K562 (cell line): Measurements from ENCODE around the gene PTPRU. TPM values are rescaled to one million over a fixed set of nuclear protein-coding genes. Genes with fewer than 3 reads are reported as not detected.

Experiments used
- ARNT ChIP-seq, 2 experiments: fragments of 450-650 bp; IDR thresholded peaks; 2 replicates each; pipeline ENCODE4 v1.6.1; 2016; ENCODE audit warnings: mild to moderate bottlenecking in 1 of 2
- CREBBP ChIP-seq: IDR thresholded peaks from one replicate; pipeline ENCODE4 v1.6.1; 2012; ENCODE audit warnings: low read depth, mild to moderate bottlenecking, control low read depth, inconsistent platforms, low read length
- CXXC5 ChIP-seq: fragments of 250-450 bp; sonication (Bioruptor Pico); IDR thresholded peaks from 2 replicates; pipeline ENCODE4 v1.8.0; 2022; ENCODE audit warnings: inconsistent platforms, mild to moderate bottlenecking, moderate library complexity
- FOXK1 ChIP-seq: sonication (generic); formaldehyde crosslinking; IDR thresholded peaks from 2 replicates; pipeline ENCODE4 v1.8.0; 2022; ENCODE audit warnings: missing genetic modification reagents, mild to moderate bottlenecking, borderline replicate concordance
- HDAC3 ChIP-seq: fragments of 450-650 bp; IDR thresholded peaks from 2 replicates; pipeline ENCODE4 v1.6.1; 2018; ENCODE audit warnings: borderline replicate concordance, mild to moderate bottlenecking, moderate library complexity; ENCODE audit not compliant: partially characterized antibody
- MAFK ChIP-seq: IDR thresholded peaks from 2 replicates; pipeline ENCODE4 v1.6.1; 2011; ENCODE audit warnings: low read length, improper control_type of control experiment
- MCM7 ChIP-seq, 2 experiments: fragments of 450-650 bp; IDR thresholded peaks; 2 replicates each; pipeline ENCODE4 v1.6.1; 2016 to 2018
- RAD51 ChIP-seq: fragments of 450-650 bp; IDR thresholded peaks from 2 replicates; pipeline ENCODE4 v1.7.1; 2016; ENCODE audit warnings: low read depth, mild to moderate bottlenecking, borderline replicate concordance
- SIN3A ChIP-seq, 2 experiments: fragments of 150-350 bp in 1 of 2; IDR thresholded peaks; 2 replicates each; pipeline ENCODE4 v1.6.1; 2011 to 2016; ENCODE audit warnings: borderline replicate concordance in 2 of 2, low read depth in 2 of 2, low read length in 2 of 2, mild to moderate bottlenecking in 2 of 2, moderate library complexity in 2 of 2; ENCODE audit not compliant: control insufficient read depth in 1 of 2
- WHSC1 ChIP-seq: IDR thresholded peaks from one replicate; pipeline ENCODE4 v1.6.1; 2012; ENCODE audit warnings: low read length, control low read depth, inconsistent platforms
- ZNF140 ChIP-seq: fragments of 250-450 bp; sonication (Bioruptor Pico); IDR thresholded peaks from 2 replicates; pipeline ENCODE4 v1.8.0; 2021; ENCODE audit warnings: moderate library complexity, mild to moderate bottlenecking, inconsistent platforms
- ZNF586 ChIP-seq: fragments of 450-650 bp; formaldehyde crosslinking; conservative IDR thresholded peaks from 2 replicates; pipeline ENCODE4 v1.4.0; 2020; ENCODE audit warnings: mild to moderate bottlenecking, moderate library complexity
- ZNF668 ChIP-seq: fragments of 250-450 bp; sonication (Bioruptor Pico); IDR thresholded peaks from 2 replicates; pipeline ENCODE4 v1.8.0; 2022; ENCODE audit warnings: mild to moderate bottlenecking, inconsistent platforms
- ZNF780A ChIP-seq: fragments of 250-450 bp; sonication (Bioruptor Pico); IDR thresholded peaks from 2 replicates; pipeline ENCODE4 v1.5.0; 2021; ENCODE audit warnings: mild to moderate bottlenecking
- ZSCAN29 ChIP-seq: fragments of 450-650 bp; IDR thresholded peaks from 2 replicates; pipeline ENCODE4 v1.6.1; 2017
- polyA plus RNA-seq, 8 experiments: library from polyadenylated mRNA; depleted of rRNA in 4 of 8; stranded (reverse) in 5 of 8; unstranded in 3 of 8; fragments of >200 nt; fragmentation: Nextera tagmentation in 2 of 8; fragmentation: Illumina TruSeq in 1 of 8; extraction: Ambion mirVana in 2 of 8; extraction: Trizol in 1 of 8; gene quantifications; 2 replicates each; pipeline versions ENCODE4 v1.2.1 to v1.2.3, GENCODE V29; 2011 to 2014; ENCODE audit warnings: inconsistent platforms in 1 of 8, missing spikeins in 1 of 8
- total RNA-seq, 7 experiments: library from RNA; depleted of rRNA in 6 of 7; stranded (reverse); fragments of >200 nt in 6 of 7; fragmentation: Illumina TruSeq in 2 of 7; extraction: Trizol in 2 of 7; gene quantifications; 2 replicates each; pipeline versions ENCODE4 v1.2.1 to v1.2.3, GENCODE V29; 2011 to 2021; ENCODE audit warnings: low replicate concordance in 1 of 7
- TF ChIP-seq, protein P1 (sequence below): fragments of 200-600 bp; sonication (generic); IDR thresholded peaks from one replicate; pipeline ENCODE4 v1.6.1; 2012; ENCODE audit warnings: mild to moderate bottlenecking, low read depth, low read length, inconsistent platforms
- TF ChIP-seq, protein P2 (sequence below): fragments of 450-650 bp; IDR thresholded peaks from 2 replicates; pipeline ENCODE4 v1.6.1; 2017; ENCODE audit warnings: mild to moderate bottlenecking, moderate library complexity

The PTPRU gene
- total and polyA plus RNA-seq, 9 of the 15 experiments (the other 6 are each of a cell fraction or from before 2014, with no cell fraction given), result 0.01 to 2.9 (median 1.0) TPM

DNA sequence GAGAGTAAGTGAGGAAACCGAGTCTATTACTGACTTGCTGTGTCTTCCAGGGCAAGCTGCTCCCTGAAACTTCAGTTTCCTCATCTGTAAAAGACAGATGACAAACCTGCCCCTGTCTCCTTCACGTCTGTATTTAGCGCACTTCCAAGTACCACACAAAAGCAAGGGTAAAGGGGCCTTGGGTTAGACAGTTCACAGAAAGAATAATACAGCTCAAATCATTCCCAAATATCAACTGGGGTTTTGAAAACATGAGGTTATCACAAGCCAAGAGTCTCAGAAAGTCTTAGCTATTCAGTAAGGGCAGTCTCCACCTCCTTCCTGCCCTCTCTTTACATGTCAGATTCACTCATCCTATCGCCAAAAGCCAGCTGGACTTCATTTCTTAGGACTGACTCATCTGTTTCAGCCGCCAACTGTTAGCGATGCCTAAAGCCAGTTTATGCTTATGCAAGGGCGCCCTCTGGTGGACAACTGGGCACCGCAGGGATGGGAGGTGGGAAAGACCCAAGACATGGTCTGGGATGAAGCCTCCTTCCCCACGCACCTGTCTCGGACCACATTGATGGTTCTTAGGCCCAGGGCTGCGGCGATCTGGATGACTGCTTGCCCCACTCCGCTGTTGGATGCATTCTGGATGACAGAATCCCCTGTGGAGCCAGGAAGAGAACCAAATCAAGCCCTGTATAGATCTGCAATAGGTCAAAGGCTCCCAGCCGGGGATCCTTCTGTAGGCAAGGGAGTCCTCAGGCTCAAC lies 33.6 kb upstream of the PTPRU start (continued):
- TF ChIP-seq, protein P1, sequence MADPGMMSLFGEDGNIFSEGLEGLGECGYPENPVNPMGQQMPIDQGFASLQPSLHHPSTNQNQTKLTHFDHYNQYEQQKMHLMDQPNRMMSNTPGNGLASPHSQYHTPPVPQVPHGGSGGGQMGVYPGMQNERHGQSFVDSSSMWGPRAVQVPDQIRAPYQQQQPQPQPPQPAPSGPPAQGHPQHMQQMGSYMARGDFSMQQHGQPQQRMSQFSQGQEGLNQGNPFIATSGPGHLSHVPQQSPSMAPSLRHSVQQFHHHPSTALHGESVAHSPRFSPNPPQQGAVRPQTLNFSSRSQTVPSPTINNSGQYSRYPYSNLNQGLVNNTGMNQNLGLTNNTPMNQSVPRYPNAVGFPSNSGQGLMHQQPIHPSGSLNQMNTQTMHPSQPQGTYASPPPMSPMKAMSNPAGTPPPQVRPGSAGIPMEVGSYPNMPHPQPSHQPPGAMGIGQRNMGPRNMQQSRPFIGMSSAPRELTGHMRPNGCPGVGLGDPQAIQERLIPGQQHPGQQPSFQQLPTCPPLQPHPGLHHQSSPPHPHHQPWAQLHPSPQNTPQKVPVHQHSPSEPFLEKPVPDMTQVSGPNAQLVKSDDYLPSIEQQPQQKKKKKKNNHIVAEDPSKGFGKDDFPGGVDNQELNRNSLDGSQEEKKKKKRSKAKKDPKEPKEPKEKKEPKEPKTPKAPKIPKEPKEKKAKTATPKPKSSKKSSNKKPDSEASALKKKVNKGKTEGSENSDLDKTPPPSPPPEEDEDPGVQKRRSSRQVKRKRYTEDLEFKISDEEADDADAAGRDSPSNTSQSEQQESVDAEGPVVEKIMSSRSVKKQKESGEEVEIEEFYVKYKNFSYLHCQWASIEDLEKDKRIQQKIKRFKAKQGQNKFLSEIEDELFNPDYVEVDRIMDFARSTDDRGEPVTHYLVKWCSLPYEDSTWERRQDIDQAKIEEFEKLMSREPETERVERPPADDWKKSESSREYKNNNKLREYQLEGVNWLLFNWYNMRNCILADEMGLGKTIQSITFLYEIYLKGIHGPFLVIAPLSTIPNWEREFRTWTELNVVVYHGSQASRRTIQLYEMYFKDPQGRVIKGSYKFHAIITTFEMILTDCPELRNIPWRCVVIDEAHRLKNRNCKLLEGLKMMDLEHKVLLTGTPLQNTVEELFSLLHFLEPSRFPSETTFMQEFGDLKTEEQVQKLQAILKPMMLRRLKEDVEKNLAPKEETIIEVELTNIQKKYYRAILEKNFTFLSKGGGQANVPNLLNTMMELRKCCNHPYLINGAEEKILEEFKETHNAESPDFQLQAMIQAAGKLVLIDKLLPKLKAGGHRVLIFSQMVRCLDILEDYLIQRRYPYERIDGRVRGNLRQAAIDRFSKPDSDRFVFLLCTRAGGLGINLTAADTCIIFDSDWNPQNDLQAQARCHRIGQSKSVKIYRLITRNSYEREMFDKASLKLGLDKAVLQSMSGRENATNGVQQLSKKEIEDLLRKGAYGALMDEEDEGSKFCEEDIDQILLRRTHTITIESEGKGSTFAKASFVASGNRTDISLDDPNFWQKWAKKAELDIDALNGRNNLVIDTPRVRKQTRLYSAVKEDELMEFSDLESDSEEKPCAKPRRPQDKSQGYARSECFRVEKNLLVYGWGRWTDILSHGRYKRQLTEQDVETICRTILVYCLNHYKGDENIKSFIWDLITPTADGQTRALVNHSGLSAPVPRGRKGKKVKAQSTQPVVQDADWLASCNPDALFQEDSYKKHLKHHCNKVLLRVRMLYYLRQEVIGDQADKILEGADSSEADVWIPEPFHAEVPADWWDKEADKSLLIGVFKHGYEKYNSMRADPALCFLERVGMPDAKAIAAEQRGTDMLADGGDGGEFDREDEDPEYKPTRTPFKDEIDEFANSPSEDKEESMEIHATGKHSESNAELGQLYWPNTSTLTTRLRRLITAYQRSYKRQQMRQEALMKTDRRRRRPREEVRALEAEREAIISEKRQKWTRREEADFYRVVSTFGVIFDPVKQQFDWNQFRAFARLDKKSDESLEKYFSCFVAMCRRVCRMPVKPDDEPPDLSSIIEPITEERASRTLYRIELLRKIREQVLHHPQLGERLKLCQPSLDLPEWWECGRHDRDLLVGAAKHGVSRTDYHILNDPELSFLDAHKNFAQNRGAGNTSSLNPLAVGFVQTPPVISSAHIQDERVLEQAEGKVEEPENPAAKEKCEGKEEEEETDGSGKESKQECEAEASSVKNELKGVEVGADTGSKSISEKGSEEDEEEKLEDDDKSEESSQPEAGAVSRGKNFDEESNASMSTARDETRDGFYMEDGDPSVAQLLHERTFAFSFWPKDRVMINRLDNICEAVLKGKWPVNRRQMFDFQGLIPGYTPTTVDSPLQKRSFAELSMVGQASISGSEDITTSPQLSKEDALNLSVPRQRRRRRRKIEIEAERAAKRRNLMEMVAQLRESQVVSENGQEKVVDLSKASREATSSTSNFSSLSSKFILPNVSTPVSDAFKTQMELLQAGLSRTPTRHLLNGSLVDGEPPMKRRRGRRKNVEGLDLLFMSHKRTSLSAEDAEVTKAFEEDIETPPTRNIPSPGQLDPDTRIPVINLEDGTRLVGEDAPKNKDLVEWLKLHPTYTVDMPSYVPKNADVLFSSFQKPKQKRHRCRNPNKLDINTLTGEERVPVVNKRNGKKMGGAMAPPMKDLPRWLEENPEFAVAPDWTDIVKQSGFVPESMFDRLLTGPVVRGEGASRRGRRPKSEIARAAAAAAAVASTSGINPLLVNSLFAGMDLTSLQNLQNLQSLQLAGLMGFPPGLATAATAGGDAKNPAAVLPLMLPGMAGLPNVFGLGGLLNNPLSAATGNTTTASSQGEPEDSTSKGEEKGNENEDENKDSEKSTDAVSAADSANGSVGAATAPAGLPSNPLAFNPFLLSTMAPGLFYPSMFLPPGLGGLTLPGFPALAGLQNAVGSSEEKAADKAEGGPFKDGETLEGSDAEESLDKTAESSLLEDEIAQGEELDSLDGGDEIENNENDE, result no peak
- TF ChIP-seq ARNT (IDR thresholded peaks at IDR 0.05) (peak in 1 of 2 experiments; percentile 52; a peak in 1 of 4 replicates), ZNF780A (CRISPR knock-in tag) (no peak), CREBBP (no peak), FOXK1 (CRISPR knock-in tag) (no peak), MCM7 (IDR thresholded peaks at IDR 0.05) (no peak), ZNF668 (CRISPR knock-in tag) (no peak), ZSCAN29 (no peak), ZNF586 (CRISPR knock-in tag) (no peak), ZNF140 (CRISPR knock-in tag) (no peak), WHSC1 (no peak), CXXC5 (CRISPR knock-in tag) (peak; percentile 69), MAFK (peak; percentile 84), SIN3A (IDR thresholded peaks at IDR 0.05; ENCODE audit: borderline replicate concordance in 2 of 2, control insufficient read depth in 1 of 2, low read depth in 2 of 2, low read length in 2 of 2) (peak; percentile 91 to 97; a peak in 3 of 4 replicates), RAD51 (no peak), HDAC3 (no peak)
- TF ChIP-seq, protein P2, sequence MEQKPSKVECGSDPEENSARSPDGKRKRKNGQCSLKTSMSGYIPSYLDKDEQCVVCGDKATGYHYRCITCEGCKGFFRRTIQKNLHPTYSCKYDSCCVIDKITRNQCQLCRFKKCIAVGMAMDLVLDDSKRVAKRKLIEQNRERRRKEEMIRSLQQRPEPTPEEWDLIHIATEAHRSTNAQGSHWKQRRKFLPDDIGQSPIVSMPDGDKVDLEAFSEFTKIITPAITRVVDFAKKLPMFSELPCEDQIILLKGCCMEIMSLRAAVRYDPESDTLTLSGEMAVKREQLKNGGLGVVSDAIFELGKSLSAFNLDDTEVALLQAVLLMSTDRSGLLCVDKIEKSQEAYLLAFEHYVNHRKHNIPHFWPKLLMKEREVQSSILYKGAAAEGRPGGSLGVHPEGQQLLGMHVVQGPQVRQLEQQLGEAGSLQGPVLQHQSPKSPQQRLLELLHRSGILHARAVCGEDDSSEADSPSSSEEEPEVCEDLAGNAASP, result no peak
